K562 (cell line): Measurements from ENCODE around the gene AMMECR1. TPM values are rescaled to one million over a fixed set of nuclear protein-coding genes. Genes with fewer than 3 reads are reported as not detected.

Experiments used
- ATAC-seq: fragments of 200-7000 bp; cut with Tn5 transposase; 3 replicates; pipeline ENCODE4 v1.9.1; 2020; ENCODE audit warnings: moderate library complexity
- BruUV-seq: library from RNA; stranded (reverse); fragments of 400-500 nt; replicated peaks from 2 replicates; lab custom pipeline; 2021; lab: Mats Ljungman, UMichigan
- CTCF ChIA-PET: fragments of 300-600 bp; formaldehyde crosslinking; extraction: SDS; loops from one replicate; lab custom pipeline; 2021; ENCODE audit warnings: low intra/inter-chr PET ratio; lab: Yijun Ruan, JAX
- POLR2A ChIA-PET: fragments of 300-600, 350-650 bp; sonication (Branson Sonifier 250); formaldehyde crosslinking; extraction: SDS; loops from one replicate; lab custom pipeline; 2021; ENCODE audit warnings: antibody characterized with exemption, inconsistent platforms; lab: Yijun Ruan, JAX
- DNase-seq, 4 experiments: peaks; one replicate each; pipeline versions ENCODE4 v3.0.0 to v3.0.0-alpha.2; 2011 to 2018; ENCODE audit warnings: low spot score in 3 of 4, mixed read lengths in 3 of 4; ENCODE audit errors: extremely low read depth in 1 of 4
- FAIRE-seq: peaks from 2 replicates; lab custom pipeline; 2011; peaks lifted over from hg19 to GRCh38; lab: Jason Lieb, UNC
- H2AFZ ChIP-seq: 2 replicates; pipeline ENCODE4 v1.6.0; 2011; ENCODE audit warnings: low read depth, low read length, control low read depth, inconsistent platforms
- H3K27ac ChIP-seq: fragments of 200-600 bp; 3 replicates; pipeline ENCODE4 v1.8.0; 2011; ENCODE audit warnings: low read depth, mild to moderate bottlenecking, control low read depth, inconsistent platforms, low read length, moderate library complexity, mixed read lengths; ENCODE audit errors: extremely low read depth
- H3K27me3 ChIP-seq, 2 experiments: fragments of 300-600 bp in 1 of 2; 2 replicates in 1 of 2; 3 replicates in 1 of 2; pipeline versions ENCODE4 v1.6.0 to v1.8.0; 2011; ENCODE audit warnings: inconsistent platforms in 2 of 2, low read length in 2 of 2, mild to moderate bottlenecking in 1 of 2, mixed read lengths in 1 of 2, moderate library complexity in 1 of 2; ENCODE audit not compliant: control insufficient read depth in 2 of 2, insufficient read depth in 2 of 2
- H3K36me3 ChIP-seq: fragments of 300-600 bp; 3 replicates; pipeline ENCODE4 v1.8.0; 2011; ENCODE audit warnings: mild to moderate bottlenecking, low read length, inconsistent platforms; ENCODE audit not compliant: control insufficient read depth, insufficient read depth
- H3K4me1 ChIP-seq, 2 experiments: fragments of 200-600 bp in 1 of 2; replicated peaks in 1 of 2; 2 replicates in 1 of 2; 3 replicates in 1 of 2; pipeline versions ENCODE4 v1.5.1 to v1.8.0; 2011; ENCODE audit warnings: inconsistent platforms in 2 of 2, low read length in 2 of 2, mild to moderate bottlenecking in 1 of 2, mixed read lengths in 1 of 2, moderate library complexity in 1 of 2; ENCODE audit not compliant: control insufficient read depth in 2 of 2, insufficient read depth in 2 of 2
- H3K4me2 ChIP-seq: 2 replicates; pipeline ENCODE4 v1.6.1; 2011; ENCODE audit warnings: low read length, control low read depth, inconsistent platforms, mixed read lengths; ENCODE audit not compliant: insufficient read depth
- H3K4me3 ChIP-seq: fragments of 200-600 bp; sonication (generic), shearing (Covaris generic); 2 replicates; pipeline ENCODE4 v1.5.1; 2016; ENCODE audit warnings: control low read depth, inconsistent platforms
- H3K79me2 ChIP-seq: fragments of 200-600 bp; 3 replicates; pipeline ENCODE4 v1.8.0; 2011; ENCODE audit warnings: low read length, inconsistent platforms; ENCODE audit not compliant: control insufficient read depth, insufficient read depth
- H3K9ac ChIP-seq, 2 experiments: 2 replicates each; pipeline versions ENCODE4 v1.6.0 to v1.6.1; 2011; ENCODE audit warnings: low read depth in 2 of 2, low read length in 2 of 2, control low read depth in 1 of 2, inconsistent platforms in 1 of 2, mild to moderate bottlenecking in 1 of 2, mixed read lengths in 1 of 2; ENCODE audit not compliant: insufficient read depth in 1 of 2
- H3K9me1 ChIP-seq: one replicate; pipeline ENCODE4 v1.6.0; 2011; ENCODE audit warnings: inconsistent platforms, mild to moderate bottlenecking, low read length, moderate library complexity; ENCODE audit not compliant: control insufficient read depth, insufficient read depth
- H3K9me3 ChIP-seq: replicated peaks from 2 replicates; pipeline ENCODE4 v1.5.1; 2011; ENCODE audit warnings: low read depth, low read length, inconsistent platforms; ENCODE audit not compliant: control insufficient read depth, insufficient read depth
- H4K20me1 ChIP-seq: replicated peaks from 2 replicates; pipeline ENCODE4 v1.6.1; 2011; ENCODE audit warnings: low read length, inconsistent platforms, mixed read lengths; ENCODE audit not compliant: control insufficient read depth, insufficient read depth
- HCFC1 ChIP-seq: IDR thresholded peaks from 2 replicates; pipeline ENCODE4 v1.6.1; 2012; ENCODE audit warnings: low read depth, low read length, improper control_type of control experiment
- YY1 ChIP-seq, 3 experiments: IDR thresholded peaks; 2 replicates each; pipeline ENCODE4 v1.6.1; 2011; ENCODE audit warnings: low read length in 2 of 3, mild to moderate bottlenecking in 2 of 3, moderate library complexity in 2 of 3, borderline replicate concordance in 1 of 3, control low read depth in 1 of 3, low read depth in 1 of 3; ENCODE audit not compliant: insufficient read depth in 3 of 3, insufficient replicate concordance in 2 of 3, control insufficient read depth in 1 of 3, insufficient read length in 1 of 3; ENCODE audit errors: extremely low read depth in 1 of 3
- WGBS: fragments of 100-300 bp; shearing (Covaris generic); methylation state at CpG from one replicate; pipeline ENCODE4 v1.1.6; 2016; ENCODE audit warnings: low coverage, mixed read lengths; ENCODE audit not compliant: insufficient coverage; ENCODE audit errors: missing lambda C conversion rate; 5-methylcytosine and 5-hydroxymethylcytosine counted together
- in situ Hi-C: fragments of 300-500 bp; cut with MboI; formaldehyde crosslinking; loops from 4 replicates; pipeline ENCODE4 v1.15.0; 2018; ENCODE audit warnings: inconsistent platforms, mixed read lengths
- intact Hi-C: fragments of 100-400 bp; cut with micrococcal nuclease; formaldehyde crosslinking; loops from 2 replicates; pipeline ENCODE4 v1.14.2; 2022
- polyA plus RNA-seq, 8 experiments: library from polyadenylated mRNA; depleted of rRNA in 4 of 8; stranded (reverse) in 5 of 8; unstranded in 3 of 8; fragments of >200 nt; fragmentation: Nextera tagmentation in 2 of 8; fragmentation: Illumina TruSeq in 1 of 8; extraction: Ambion mirVana in 2 of 8; extraction: Trizol in 1 of 8; gene quantifications; 2 replicates each; pipeline versions ENCODE4 v1.2.1 to v1.2.3, GENCODE V29; 2011 to 2014; ENCODE audit warnings: inconsistent platforms in 1 of 8, missing spikeins in 1 of 8
- total RNA-seq, 7 experiments: library from RNA; depleted of rRNA in 6 of 7; stranded (reverse); fragments of >200 nt in 6 of 7; fragmentation: Illumina TruSeq in 2 of 7; extraction: Trizol in 2 of 7; gene quantifications; 2 replicates each; pipeline versions ENCODE4 v1.2.1 to v1.2.3, GENCODE V29; 2011 to 2021; ENCODE audit warnings: low replicate concordance in 1 of 7
- TF ChIP-seq, protein P1 (sequence below): fragments of 250-450 bp; sonication (Bioruptor Pico); IDR thresholded peaks from 2 replicates; pipeline ENCODE4 v1.5.0; 2021
- TF ChIP-seq, protein P2 (sequence below), 3 experiments: IDR thresholded peaks in 2 of 3; conservative IDR thresholded peaks in 1 of 3; 2 replicates each; pipeline ENCODE4 v1.5.1; 2011 to 2012; ENCODE audit warnings: low read length in 3 of 3, mild to moderate bottlenecking in 3 of 3, control low read depth in 2 of 3, improper control_type of control experiment in 1 of 3, inconsistent platforms in 1 of 3, low read depth in 1 of 3, mixed read lengths in 1 of 3, moderate library complexity in 1 of 3; ENCODE audit not compliant: insufficient read depth in 2 of 3

The AMMECR1 gene
- total and polyA plus RNA-seq, 9 of the 15 experiments (the other 6 are each of a cell fraction or from before 2014, with no cell fraction given), result 13.9 to 36.7 (median 23.6) TPM

- no peak for FAIRE-seq
- H2AFZ ChIP-seq, result no peak overlapping the region
- CTCF ChIA-PET, result no interaction called here
- peak; percentile 60; the same call in 1 of the 3 replicates for ATAC-seq
- TF ChIP-seq, protein P1, sequence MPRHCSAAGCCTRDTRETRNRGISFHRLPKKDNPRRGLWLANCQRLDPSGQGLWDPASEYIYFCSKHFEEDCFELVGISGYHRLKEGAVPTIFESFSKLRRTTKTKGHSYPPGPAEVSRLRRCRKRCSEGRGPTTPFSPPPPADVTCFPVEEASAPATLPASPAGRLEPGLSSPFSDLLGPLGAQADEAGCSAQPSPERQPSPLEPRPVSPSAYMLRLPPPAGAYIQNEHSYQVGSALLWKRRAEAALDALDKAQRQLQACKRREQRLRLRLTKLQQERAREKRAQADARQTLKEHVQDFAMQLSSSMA (CRISPR knock-in tag), result no peak
- TF ChIP-seq HCFC1, result no peak
- TF ChIP-seq, protein P2, sequence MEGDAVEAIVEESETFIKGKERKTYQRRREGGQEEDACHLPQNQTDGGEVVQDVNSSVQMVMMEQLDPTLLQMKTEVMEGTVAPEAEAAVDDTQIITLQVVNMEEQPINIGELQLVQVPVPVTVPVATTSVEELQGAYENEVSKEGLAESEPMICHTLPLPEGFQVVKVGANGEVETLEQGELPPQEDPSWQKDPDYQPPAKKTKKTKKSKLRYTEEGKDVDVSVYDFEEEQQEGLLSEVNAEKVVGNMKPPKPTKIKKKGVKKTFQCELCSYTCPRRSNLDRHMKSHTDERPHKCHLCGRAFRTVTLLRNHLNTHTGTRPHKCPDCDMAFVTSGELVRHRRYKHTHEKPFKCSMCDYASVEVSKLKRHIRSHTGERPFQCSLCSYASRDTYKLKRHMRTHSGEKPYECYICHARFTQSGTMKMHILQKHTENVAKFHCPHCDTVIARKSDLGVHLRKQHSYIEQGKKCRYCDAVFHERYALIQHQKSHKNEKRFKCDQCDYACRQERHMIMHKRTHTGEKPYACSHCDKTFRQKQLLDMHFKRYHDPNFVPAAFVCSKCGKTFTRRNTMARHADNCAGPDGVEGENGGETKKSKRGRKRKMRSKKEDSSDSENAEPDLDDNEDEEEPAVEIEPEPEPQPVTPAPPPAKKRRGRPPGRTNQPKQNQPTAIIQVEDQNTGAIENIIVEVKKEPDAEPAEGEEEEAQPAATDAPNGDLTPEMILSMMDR (IDR thresholded peaks at IDR 0.05 in 2 of 3, conservative IDR thresholded peaks at IDR 0.05 in 1 of 3; ENCODE audit: insufficient read depth in 2 of 3, low read depth in 1 of 3, low read length in 3 of 3), result peak in 2 of 3 experiments; percentile 21; a peak in 1 of 6 replicates
- no peak for TF ChIP-seq YY1 (IDR thresholded peaks at IDR 0.05; ENCODE audit: borderline replicate concordance in 1 of 3, control insufficient read depth in 1 of 3, extremely low read depth in 1 of 3, insufficient read depth in 3 of 3, insufficient read length in 1 of 3, insufficient replicate concordance in 2 of 3, low read depth in 1 of 3, low read length in 2 of 3)
- TF ChIP-seq, all 486 proteins: peak for 1
- no TSS peak for BruUV-seq
- intact Hi-C loops (no loop called here), in situ Hi-C loops (no loop called here)
- H3K4me3 ChIP-seq, result no peak overlapping the region
- no peaks in the 10 kb centered on the region for H3K9me3 ChIP-seq
- H3K4me2 ChIP-seq, result no peak overlapping the region
- DNase-seq, result peak in 2 of 4 experiments; percentile 11 to 16
- H3K27me3 ChIP-seq, result no peaks in the 10 kb centered on the region
- POLR2A ChIA-PET, result no interaction called here
- H3K36me3 ChIP-seq, result peaks cover 21% of the 10 kb centered on the region
- H3K9ac ChIP-seq, result no peak overlapping the region
- H4K20me1 ChIP-seq, result no peaks in the 10 kb centered on the region
- H3K27ac ChIP-seq, result no peak overlapping the region
- 66% methylated on average over 3 of the region's 3 CpGs for WGBS
- H3K79me2 ChIP-seq, result peaks cover 2% of the 10 kb centered on the region; the same call in 2 of the 3 replicates
- peaks cover 0 to 2% of the 10 kb centered on the region in 2 experiments; a peak in 2 of 5 replicates for H3K4me1 ChIP-seq
- H3K9me1 ChIP-seq, result no peaks in the 10 kb centered on the region
Measured at GRCh38 chrX:110212299-110212698, 105.6 kb downstream of the AMMECR1 start.
